Ovary (tissue), 3 donors: ENCODE data around the gene CACNA1D.

Experiments
- EP300 ChIP-seq: sonication (generic); formaldehyde crosslinking; IDR thresholded peaks from one replicate; pipeline ENCODE4 v1.6.1; 2017; ENCODE audit warnings: antibody characterized with exemption
- POLR2A ChIP-seq: fragments of 450-650 bp; IDR thresholded peaks from one replicate; pipeline ENCODE4 v1.6.1; 2017; ENCODE audit warnings: antibody characterized with exemption, mild to moderate bottlenecking, moderate library complexity
- TF ChIP-seq, protein P1 (sequence below), 3 donors: fragments of 450-650 bp in 2 of 3; fragments of 200-600 bp in 1 of 3; IDR thresholded peaks; one replicate each; pipeline versions ENCODE4 v1.5.1 to v1.8.0; 2016 to 2022; ENCODE audit warnings: antibody characterized with exemption in 3 of 3, mild to moderate bottlenecking in 1 of 3
- donor health status: DM: no; HTN: no; CAD: no.

DNA sequence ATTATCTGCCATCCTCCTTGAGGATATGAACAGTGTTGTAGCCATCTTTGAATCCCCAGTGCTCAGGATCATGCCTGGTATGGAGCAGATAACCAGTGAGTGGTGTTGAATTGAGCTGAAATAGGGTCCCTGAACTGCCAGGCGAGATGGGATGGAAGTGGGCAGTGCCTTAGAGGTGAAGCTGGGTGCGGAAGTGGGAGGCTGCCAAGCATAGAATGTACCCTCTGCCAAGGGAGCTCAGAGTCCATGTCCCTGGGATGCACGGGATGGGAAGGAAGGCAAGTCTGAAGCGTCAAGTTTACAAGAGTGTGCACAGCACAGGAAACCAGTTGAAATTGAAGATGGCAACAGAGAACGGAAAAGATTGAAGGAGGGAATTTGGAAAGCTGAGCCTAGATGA is 147.0 kb downstream of the CACNA1D start:
- TF ChIP-seq, protein P1, sequence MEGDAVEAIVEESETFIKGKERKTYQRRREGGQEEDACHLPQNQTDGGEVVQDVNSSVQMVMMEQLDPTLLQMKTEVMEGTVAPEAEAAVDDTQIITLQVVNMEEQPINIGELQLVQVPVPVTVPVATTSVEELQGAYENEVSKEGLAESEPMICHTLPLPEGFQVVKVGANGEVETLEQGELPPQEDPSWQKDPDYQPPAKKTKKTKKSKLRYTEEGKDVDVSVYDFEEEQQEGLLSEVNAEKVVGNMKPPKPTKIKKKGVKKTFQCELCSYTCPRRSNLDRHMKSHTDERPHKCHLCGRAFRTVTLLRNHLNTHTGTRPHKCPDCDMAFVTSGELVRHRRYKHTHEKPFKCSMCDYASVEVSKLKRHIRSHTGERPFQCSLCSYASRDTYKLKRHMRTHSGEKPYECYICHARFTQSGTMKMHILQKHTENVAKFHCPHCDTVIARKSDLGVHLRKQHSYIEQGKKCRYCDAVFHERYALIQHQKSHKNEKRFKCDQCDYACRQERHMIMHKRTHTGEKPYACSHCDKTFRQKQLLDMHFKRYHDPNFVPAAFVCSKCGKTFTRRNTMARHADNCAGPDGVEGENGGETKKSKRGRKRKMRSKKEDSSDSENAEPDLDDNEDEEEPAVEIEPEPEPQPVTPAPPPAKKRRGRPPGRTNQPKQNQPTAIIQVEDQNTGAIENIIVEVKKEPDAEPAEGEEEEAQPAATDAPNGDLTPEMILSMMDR (IDR thresholded peaks at IDR 0.05): no peak
- TF ChIP-seq POLR2A: no peak
- TF ChIP-seq EP300: no peak
